NB4 (cell line): ENCODE measurements around the gene METAP1.
"Not testable (repeated sequence)": the region's sequence is repeated elsewhere in the genome, so short reads cannot be mapped to it uniquely, and the experiment has no call there.

Source experiments
- DNase-seq: peaks from one replicate; pipeline ENCODE4 v3.0.0; 2010; ENCODE audit warnings: low read depth
- H3K4me3 ChIP-seq: one replicate; pipeline ENCODE4 v1.5.1; 2011; ENCODE audit warnings: mild to moderate bottlenecking, low read depth, low read length, moderate library complexity
- MAX ChIP-seq: IDR thresholded peaks from 2 replicates; pipeline ENCODE4 v1.6.1; 2011; ENCODE audit warnings: low read depth, low read length
- MYC ChIP-seq: IDR thresholded peaks from 2 replicates; pipeline ENCODE4 v1.6.1; 2011; ENCODE audit warnings: low read depth, low read length
- POLR2A ChIP-seq: IDR thresholded peaks from 2 replicates; pipeline ENCODE4 v1.6.1; 2011; ENCODE audit warnings: mild to moderate bottlenecking; ENCODE audit not compliant: insufficient read length; ENCODE audit errors: extremely low read depth
- TF ChIP-seq, protein P1 (sequence below): IDR thresholded peaks from one replicate; pipeline ENCODE4 v1.5.1; 2012; ENCODE audit warnings: low read depth, low read length

Gene METAP1

GRCh38 chr4:99058228-99058627, 62.7 kb downstream of the METAP1 start:
- DNase-seq = no peak
- TF ChIP-seq POLR2A = no peak
- H3K4me3 ChIP-seq = no peak overlapping the region

- TF ChIP-seq, protein P1, sequence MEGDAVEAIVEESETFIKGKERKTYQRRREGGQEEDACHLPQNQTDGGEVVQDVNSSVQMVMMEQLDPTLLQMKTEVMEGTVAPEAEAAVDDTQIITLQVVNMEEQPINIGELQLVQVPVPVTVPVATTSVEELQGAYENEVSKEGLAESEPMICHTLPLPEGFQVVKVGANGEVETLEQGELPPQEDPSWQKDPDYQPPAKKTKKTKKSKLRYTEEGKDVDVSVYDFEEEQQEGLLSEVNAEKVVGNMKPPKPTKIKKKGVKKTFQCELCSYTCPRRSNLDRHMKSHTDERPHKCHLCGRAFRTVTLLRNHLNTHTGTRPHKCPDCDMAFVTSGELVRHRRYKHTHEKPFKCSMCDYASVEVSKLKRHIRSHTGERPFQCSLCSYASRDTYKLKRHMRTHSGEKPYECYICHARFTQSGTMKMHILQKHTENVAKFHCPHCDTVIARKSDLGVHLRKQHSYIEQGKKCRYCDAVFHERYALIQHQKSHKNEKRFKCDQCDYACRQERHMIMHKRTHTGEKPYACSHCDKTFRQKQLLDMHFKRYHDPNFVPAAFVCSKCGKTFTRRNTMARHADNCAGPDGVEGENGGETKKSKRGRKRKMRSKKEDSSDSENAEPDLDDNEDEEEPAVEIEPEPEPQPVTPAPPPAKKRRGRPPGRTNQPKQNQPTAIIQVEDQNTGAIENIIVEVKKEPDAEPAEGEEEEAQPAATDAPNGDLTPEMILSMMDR = no peak
- TF ChIP-seq MAX (no peak), POLR2A (no peak), MYC (no peak)
- no peak overlapping the region for H3K4me3 ChIP-seq
- DNase-seq = no peak
These were observed 64.0 kb downstream of the METAP1 start for GRCh38 chr4:99059550-99059949.

- no peak for DNase-seq
- H3K4me3 ChIP-seq = no peak overlapping the region
- TF ChIP-seq, protein P1 = no peak
- TF ChIP-seq MYC (no peak), POLR2A (no peak), MAX (no peak)
These were observed 65.7 kb downstream of the METAP1 start for GRCh38 chr4:99061048-99061700.

GRCh38 chr4:99062120-99062519, 66.6 kb downstream of the METAP1 start:
- no peak for DNase-seq
- TF ChIP-seq POLR2A (no peak), MAX (no peak), MYC (no peak)
- TF ChIP-seq, protein P1 = no peak

DNA sequence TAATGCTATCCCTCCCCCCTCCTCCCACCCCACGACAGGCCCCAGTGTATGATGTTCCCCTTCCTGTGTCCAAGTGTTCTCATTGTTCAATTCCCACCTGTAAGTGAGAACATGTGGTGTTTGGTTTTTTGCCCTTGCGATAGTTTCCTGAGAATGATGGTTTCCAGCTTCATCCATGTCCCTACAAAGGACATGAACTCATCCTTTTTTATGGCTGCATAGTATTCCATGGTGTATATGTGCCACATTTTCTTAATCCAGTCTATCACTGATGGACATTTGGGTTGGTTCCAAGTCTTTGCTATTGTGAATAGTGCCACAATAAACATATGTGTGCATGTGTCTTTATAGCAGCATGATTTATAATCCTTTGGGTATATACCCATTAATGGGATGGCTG, 70.0 kb downstream of the METAP1 start:
- not testable (repeated sequence) for H3K4me3 ChIP-seq, DNase-seq

More at GRCh38 chr4:99062120-99062519, 66.6 kb downstream of the METAP1 start:
- H3K4me3 ChIP-seq = no peak overlapping the region

GRCh38 chr4:99067617-99068016, 72.1 kb downstream of the METAP1 start:
- H3K4me3 ChIP-seq = no peak overlapping the region
- no peak for DNase-seq
- TF ChIP-seq, protein P1 = no peak
- no peak for TF ChIP-seq MAX

DNA sequence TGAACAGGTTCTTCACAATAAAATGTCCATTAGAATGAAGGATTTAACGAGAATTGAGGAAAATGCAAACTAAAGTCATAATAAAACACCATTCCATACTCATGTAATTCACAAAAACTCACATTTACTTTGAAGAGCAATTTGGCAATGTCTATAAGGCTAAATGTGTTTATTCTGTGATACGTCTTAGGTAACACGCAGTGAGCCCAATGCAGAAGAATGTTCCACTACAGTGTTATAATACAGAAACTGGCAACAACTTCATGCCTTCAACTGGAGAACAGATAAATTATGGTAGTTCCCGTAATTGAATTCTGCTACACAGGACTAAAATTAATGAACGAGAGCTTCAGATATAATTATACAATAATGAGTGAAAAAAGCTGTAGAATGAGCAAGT, 75.6 kb downstream of the METAP1 start:
- no peak for DNase-seq
- no peak for TF ChIP-seq MAX
- no peak for TF ChIP-seq MYC
- TF ChIP-seq, protein P1 = no peak
- no peak for TF ChIP-seq POLR2A
- no peak overlapping the region for H3K4me3 ChIP-seq
